Keratinocyte (primary cell): ENCODE data around the gene THOP1.

Source experiments
- EZH2 ChIP-seq: IDR thresholded peaks from one replicate; pipeline ENCODE4 v1.6.1; 2012; ENCODE audit warnings: inconsistent platforms, mild to moderate bottlenecking, low read length, moderate library complexity
- TF ChIP-seq, protein P1 (sequence below), 3 experiments: IDR thresholded peaks in 1 of 3; conservative IDR thresholded peaks in 1 of 3; optimal IDR thresholded peaks in 1 of 3; 2 replicates in 2 of 3; 3 replicates in 1 of 3; pipeline versions ENCODE3 to v1.5.1; 2011; ENCODE audit warnings: low read length in 3 of 3, mild to moderate bottlenecking in 3 of 3, moderate library complexity in 2 of 3, control low read depth in 1 of 3, inconsistent platforms in 1 of 3; ENCODE audit not compliant: insufficient read depth in 2 of 3; ENCODE audit errors: extremely low read depth in 1 of 3

DNA sequence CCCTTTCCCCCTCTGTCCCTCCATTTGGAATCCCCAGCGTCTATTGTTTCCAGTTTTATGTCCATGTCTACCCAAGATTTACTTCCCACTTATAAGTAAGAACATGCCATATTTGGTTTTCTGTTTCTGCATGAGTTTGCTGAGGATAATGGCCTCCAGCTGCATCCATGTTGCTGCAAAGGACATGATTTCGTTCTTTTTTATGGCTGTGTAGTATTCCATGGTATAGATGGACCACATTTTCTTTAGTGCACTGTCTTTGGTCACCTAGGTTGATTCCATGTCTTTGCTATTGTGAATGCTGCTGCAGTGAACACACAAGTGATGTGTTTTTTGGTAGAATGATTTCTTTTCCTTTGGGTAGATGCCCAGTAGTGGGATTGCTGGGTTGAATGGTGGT lies 59.8 kb downstream of the THOP1 start:
- TF ChIP-seq, protein P1, sequence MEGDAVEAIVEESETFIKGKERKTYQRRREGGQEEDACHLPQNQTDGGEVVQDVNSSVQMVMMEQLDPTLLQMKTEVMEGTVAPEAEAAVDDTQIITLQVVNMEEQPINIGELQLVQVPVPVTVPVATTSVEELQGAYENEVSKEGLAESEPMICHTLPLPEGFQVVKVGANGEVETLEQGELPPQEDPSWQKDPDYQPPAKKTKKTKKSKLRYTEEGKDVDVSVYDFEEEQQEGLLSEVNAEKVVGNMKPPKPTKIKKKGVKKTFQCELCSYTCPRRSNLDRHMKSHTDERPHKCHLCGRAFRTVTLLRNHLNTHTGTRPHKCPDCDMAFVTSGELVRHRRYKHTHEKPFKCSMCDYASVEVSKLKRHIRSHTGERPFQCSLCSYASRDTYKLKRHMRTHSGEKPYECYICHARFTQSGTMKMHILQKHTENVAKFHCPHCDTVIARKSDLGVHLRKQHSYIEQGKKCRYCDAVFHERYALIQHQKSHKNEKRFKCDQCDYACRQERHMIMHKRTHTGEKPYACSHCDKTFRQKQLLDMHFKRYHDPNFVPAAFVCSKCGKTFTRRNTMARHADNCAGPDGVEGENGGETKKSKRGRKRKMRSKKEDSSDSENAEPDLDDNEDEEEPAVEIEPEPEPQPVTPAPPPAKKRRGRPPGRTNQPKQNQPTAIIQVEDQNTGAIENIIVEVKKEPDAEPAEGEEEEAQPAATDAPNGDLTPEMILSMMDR (optimal IDR thresholded peaks at IDR 0.05 in 1 of 3, IDR thresholded peaks at IDR 0.05 in 1 of 3, conservative IDR thresholded peaks at IDR 0.05 in 1 of 3; ENCODE audit: extremely low read depth in 1 of 3, insufficient read depth in 2 of 3, low read length in 3 of 3): no peak
- TF ChIP-seq EZH2: no peak
